H1 (cell line): ENCODE measurements around the gene LRRC74B. TPM values are rescaled to one million over a fixed set of nuclear protein-coding genes. Genes with fewer than 3 reads are reported as not detected.

ENCODE experiments used
- CTCF ChIA-PET: fragments of 300-600 bp; sonication (Branson Sonifier 250); formaldehyde crosslinking; loops from one replicate; lab custom pipeline; 2021; ENCODE audit not compliant: partially characterized antibody; lab: Charles Lee
- POLR2A ChIA-PET: fragments of 300-600 bp; sonication (Branson Sonifier 250); formaldehyde crosslinking; loops from one replicate; lab custom pipeline; 2021; ENCODE audit warnings: inconsistent platforms; ENCODE audit not compliant: partially characterized antibody; lab: Charles Lee
- DNase-seq, 2 experiments: peaks; one replicate each; pipeline versions ENCODE4 v3.0.0 to v3.0.0-alpha.2; 2010 to 2022; ENCODE audit warnings: low spot score in 2 of 2, low read depth in 1 of 2, mixed read lengths in 1 of 2
- FAIRE-seq: peaks from 2 replicates; lab custom pipeline; 2011; peaks lifted over from hg19 to GRCh38; lab: Jason Lieb, UNC
- H2AFZ ChIP-seq: 2 replicates; pipeline ENCODE4 v1.8.1; 2012; ENCODE audit warnings: low read length, inconsistent platforms
- H2AK5ac ChIP-seq: 2 replicates; pipeline ENCODE4 v1.6.1; 2013; ENCODE audit warnings: low read depth, low read length
- H2BK120ac ChIP-seq: replicated peaks from 2 replicates; pipeline ENCODE3; 2013; ENCODE audit warnings: low read depth, low read length, inconsistent platforms
- H2BK12ac ChIP-seq: 2 replicates; pipeline ENCODE4 v1.6.1; 2013; ENCODE audit warnings: low read depth, low read length
- H2BK15ac ChIP-seq: 2 replicates; pipeline ENCODE4 v1.6.1; 2013; ENCODE audit warnings: low read length
- H2BK20ac ChIP-seq: 2 replicates; pipeline ENCODE4 v1.6.1; 2013; ENCODE audit warnings: low read length
- H2BK5ac ChIP-seq: 2 replicates; pipeline ENCODE4 v1.6.1; 2013; ENCODE audit warnings: low read depth, low read length
- H3K14ac ChIP-seq: 2 replicates; pipeline ENCODE4 v1.6.1; 2013; ENCODE audit warnings: inconsistent platforms; ENCODE audit not compliant: insufficient read length
- H3K18ac ChIP-seq: 2 replicates; pipeline ENCODE4 v1.6.1; 2013; ENCODE audit warnings: low read length; ENCODE audit errors: extremely low read depth
- H3K23ac ChIP-seq: 2 replicates; pipeline ENCODE4 v1.6.1; 2013; ENCODE audit warnings: inconsistent platforms; ENCODE audit not compliant: insufficient read length
- H3K23me2 ChIP-seq: 2 replicates; pipeline ENCODE4 v1.6.1; 2013; ENCODE audit warnings: low read depth, low read length
- H3K27ac ChIP-seq: 2 replicates; pipeline ENCODE4 v1.6.1; 2011; ENCODE audit warnings: low read depth, low read length, inconsistent platforms
- H3K27me3 ChIP-seq, 4 experiments: replicated peaks in 1 of 4; 1 replicate in 1 of 4; 2 replicates in 3 of 4; pipeline versions ENCODE4 v1.6.1 to v1.8.1; 2011 to 2013; ENCODE audit warnings: low read length in 3 of 4, mild to moderate bottlenecking in 3 of 4, inconsistent platforms in 2 of 4, mixed read lengths in 2 of 4, moderate library complexity in 1 of 4; ENCODE audit not compliant: control insufficient read depth in 3 of 4, insufficient read depth in 3 of 4; ENCODE audit errors: extremely low read depth in 1 of 4
- H3K36me3 ChIP-seq, 4 experiments: 2 replicates each; pipeline versions ENCODE4 v1.6.1 to v1.8.1; 2011 to 2013; ENCODE audit warnings: mild to moderate bottlenecking in 4 of 4, low read length in 3 of 4, moderate library complexity in 2 of 4, control low read depth in 1 of 4, inconsistent platforms in 1 of 4; ENCODE audit not compliant: insufficient read depth in 4 of 4, control insufficient read depth in 2 of 4
- H3K4ac ChIP-seq: replicated peaks from 2 replicates; pipeline ENCODE3; 2013; ENCODE audit warnings: low read length, low read depth, mixed read lengths, inconsistent platforms; ENCODE audit not compliant: insufficient read length
- H3K4me1 ChIP-seq, 4 experiments: replicated peaks in 1 of 4; 1 replicate in 1 of 4; 2 replicates in 3 of 4; pipeline versions ENCODE4 v1.6.1 to v1.8.1; 2011 to 2013; ENCODE audit warnings: low read length in 3 of 4, inconsistent platforms in 2 of 4, mixed read lengths in 1 of 4; ENCODE audit not compliant: insufficient read depth in 4 of 4, control insufficient read depth in 3 of 4
- H3K4me2 ChIP-seq, 2 experiments: 2 replicates each; pipeline versions ENCODE4 v1.6.1 to v1.8.1; 2011 to 2013; ENCODE audit warnings: low read depth in 2 of 2, low read length in 2 of 2, control low read depth in 1 of 2, inconsistent platforms in 1 of 2, mild to moderate bottlenecking in 1 of 2; ENCODE audit not compliant: insufficient read depth in 1 of 2
- H3K4me3 ChIP-seq, 4 experiments: fragments of 200-600, 300-600 bp in 1 of 4; sonication (generic), shearing (Covaris generic), sonication (Bioruptor Twin) in 1 of 4; 2 replicates each; pipeline versions ENCODE4 v1.5.1 to v1.8.1; 2011 to 2016; ENCODE audit warnings: low read length in 4 of 4, low read depth in 3 of 4, control low read depth in 2 of 4, inconsistent platforms in 2 of 4, mild to moderate bottlenecking in 2 of 4, mixed read lengths in 1 of 4, moderate library complexity in 1 of 4; ENCODE audit not compliant: insufficient read depth in 2 of 4; ENCODE audit errors: extremely low read depth in 1 of 4
- H3K56ac ChIP-seq: replicated peaks from 2 replicates; pipeline ENCODE3; 2013; ENCODE audit warnings: low read depth, mild to moderate bottlenecking, mixed read lengths, low read length, inconsistent platforms; ENCODE audit not compliant: insufficient read length
- H3K79me1 ChIP-seq: 2 replicates; pipeline ENCODE4 v1.6.1; 2013; ENCODE audit warnings: low read depth, low read length, control low read depth
- H3K79me2 ChIP-seq, 2 experiments: 2 replicates each; pipeline versions ENCODE4 v1.6.1 to v1.8.1; 2012 to 2013; ENCODE audit warnings: low read length in 2 of 2, mild to moderate bottlenecking in 2 of 2, inconsistent platforms in 1 of 2; ENCODE audit not compliant: insufficient read depth in 2 of 2, control insufficient read depth in 1 of 2
- H3K9ac ChIP-seq, 4 experiments: replicated peaks in 1 of 4; 1 replicate in 1 of 4; 2 replicates in 3 of 4; pipeline versions ENCODE4 v1.6.1 to v1.8.1; 2011 to 2013; ENCODE audit warnings: low read depth in 3 of 4, low read length in 3 of 4, control low read depth in 2 of 4, mild to moderate bottlenecking in 2 of 4, moderate library complexity in 2 of 4, inconsistent platforms in 1 of 4; ENCODE audit errors: extremely low read depth in 1 of 4
- H3K9me3 ChIP-seq, 2 experiments: 2 replicates each; pipeline versions ENCODE4 v1.6.1 to v1.8.1; 2012 to 2013; ENCODE audit warnings: mild to moderate bottlenecking in 2 of 2, moderate library complexity in 2 of 2, control low read depth in 1 of 2, inconsistent platforms in 1 of 2, low read depth in 1 of 2, low read length in 1 of 2, mixed read lengths in 1 of 2; ENCODE audit not compliant: insufficient read depth in 2 of 2
- H4K20me1 ChIP-seq, 2 experiments: replicated peaks in 1 of 2; 2 replicates each; pipeline versions ENCODE3 to v1.8.1; 2011 to 2013; ENCODE audit warnings: inconsistent platforms in 2 of 2, low read length in 2 of 2, mild to moderate bottlenecking in 1 of 2; ENCODE audit not compliant: insufficient read depth in 2 of 2, control insufficient read depth in 1 of 2
- H4K5ac ChIP-seq: 2 replicates; pipeline ENCODE4 v1.6.1; 2013; ENCODE audit warnings: low read length, low read depth, mixed read lengths, inconsistent platforms; ENCODE audit not compliant: insufficient read length
- H4K8ac ChIP-seq: 2 replicates; pipeline ENCODE4 v1.8.0; 2013; ENCODE audit warnings: mild to moderate bottlenecking, moderate library complexity, low read length, inconsistent platforms; ENCODE audit not compliant: insufficient read depth; ENCODE audit errors: extremely low read depth
- H4K91ac ChIP-seq: replicated peaks from 2 replicates; pipeline ENCODE3; 2013; ENCODE audit warnings: low read length, mixed read lengths, inconsistent platforms; ENCODE audit not compliant: insufficient read length
- BRCA1 ChIP-seq: IDR thresholded peaks from 2 replicates; pipeline ENCODE4 v1.6.1; 2012; ENCODE audit warnings: low read depth, low read length, improper control_type of control experiment
- CHD1 ChIP-seq: IDR thresholded peaks from 2 replicates; pipeline ENCODE4 v1.6.1; 2012; ENCODE audit warnings: low read depth, low read length, improper control_type of control experiment
- GABPA ChIP-seq: IDR thresholded peaks from 2 replicates; pipeline ENCODE4 v1.6.1; 2011; ENCODE audit warnings: mild to moderate bottlenecking, low read length, moderate library complexity, borderline replicate concordance; ENCODE audit not compliant: insufficient read depth
- HDAC6 ChIP-seq: IDR thresholded peaks from one replicate; pipeline ENCODE4 v1.7.1; 2012; ENCODE audit warnings: low read depth, mild to moderate bottlenecking, inconsistent platforms, low read length, moderate library complexity
- JUN ChIP-seq: IDR thresholded peaks from 2 replicates; pipeline ENCODE4 v1.6.1; 2011; ENCODE audit warnings: low read depth, mild to moderate bottlenecking, improper control_type of control experiment, low read length
- KDM1A ChIP-seq: fragments of 200-600, 300-600 bp; sonication (generic); IDR thresholded peaks from 2 replicates; pipeline ENCODE4 v1.7.1; 2016; ENCODE audit warnings: mild to moderate bottlenecking, low read length, borderline replicate concordance
- KDM4A ChIP-seq: IDR thresholded peaks from one replicate; pipeline ENCODE4 v1.7.1; 2012; ENCODE audit warnings: low read depth, mild to moderate bottlenecking, moderate library complexity, low read length, inconsistent platforms; ENCODE audit not compliant: severe bottlenecking
- MAX ChIP-seq: IDR thresholded peaks from 2 replicates; pipeline ENCODE4 v1.6.1; 2012; ENCODE audit warnings: inconsistent platforms
- NANOG ChIP-seq: IDR thresholded peaks from 2 replicates; pipeline ENCODE4 v1.6.1; 2011; ENCODE audit warnings: low read length, low read depth, mild to moderate bottlenecking, inconsistent platforms; ENCODE audit not compliant: insufficient read depth, poor library complexity, severe bottlenecking
- SIX5 ChIP-seq: IDR thresholded peaks from 2 replicates; pipeline ENCODE4 v1.6.1; 2011; ENCODE audit warnings: mild to moderate bottlenecking, low read depth, low read length
- SP1 ChIP-seq: IDR thresholded peaks from 2 replicates; pipeline ENCODE4 v1.6.1; 2011; ENCODE audit warnings: low read depth, low read length
- TCF12 ChIP-seq: IDR thresholded peaks from 2 replicates; pipeline ENCODE4 v1.6.1; 2011; ENCODE audit warnings: low read depth, mild to moderate bottlenecking, low read length
- YY1 ChIP-seq: IDR thresholded peaks from 2 replicates; pipeline ENCODE4 v1.6.1; 2011; ENCODE audit warnings: low read depth, mild to moderate bottlenecking, low read length
- WGBS, 2 experiments: shearing (Covaris generic) in 1 of 2; methylation state at CpG; one replicate each; pipeline versions ENCODE4 v1.1.6 to v1.1.7; 2013 to 2015; ENCODE audit warnings: low lambda C conversion rate in 2 of 2, mixed read lengths in 2 of 2, inconsistent platforms in 1 of 2, low coverage in 1 of 2, missing lambda C conversion rate in 1 of 2; ENCODE audit not compliant: insufficient replicate concordance in 2 of 2, insufficient coverage in 1 of 2, insufficient read length in 1 of 2; ENCODE audit errors: extremely low coverage in 1 of 2, missing lambda C conversion rate in 1 of 2; 5-methylcytosine and 5-hydroxymethylcytosine counted together
- polyA plus RNA-seq, 7 experiments: library from polyadenylated mRNA; depleted of rRNA in 3 of 7; stranded (reverse) in 5 of 7; unstranded in 2 of 7; fragments of >200 nt in 5 of 7; fragments of 200-250 nt in 2 of 7; gene quantifications; 1 replicate in 5 of 7; 2 replicates in 1 of 7; 4 replicates in 1 of 7; pipeline versions ENCODE4 v1.2.1 to v1.2.3, GENCODE V29; 2011 to 2013; ENCODE audit warnings: missing spikeins in 2 of 7, mixed read lengths in 2 of 7
- total RNA-seq: library from RNA; stranded (reverse); fragmentation: NEBNext Ultra II Directional; extraction: Animal tissue kit (Norgen Biotek cat#: 25700); gene quantifications from 2 replicates; pipeline ENCODE4 v1.2.1, GENCODE V29; 2021

LRRC74B gene
- total and polyA plus RNA-seq, 2 of the 8 experiments (the other 6 are each of a cell fraction or from before 2014, with no cell fraction given), result not detected

DNA sequence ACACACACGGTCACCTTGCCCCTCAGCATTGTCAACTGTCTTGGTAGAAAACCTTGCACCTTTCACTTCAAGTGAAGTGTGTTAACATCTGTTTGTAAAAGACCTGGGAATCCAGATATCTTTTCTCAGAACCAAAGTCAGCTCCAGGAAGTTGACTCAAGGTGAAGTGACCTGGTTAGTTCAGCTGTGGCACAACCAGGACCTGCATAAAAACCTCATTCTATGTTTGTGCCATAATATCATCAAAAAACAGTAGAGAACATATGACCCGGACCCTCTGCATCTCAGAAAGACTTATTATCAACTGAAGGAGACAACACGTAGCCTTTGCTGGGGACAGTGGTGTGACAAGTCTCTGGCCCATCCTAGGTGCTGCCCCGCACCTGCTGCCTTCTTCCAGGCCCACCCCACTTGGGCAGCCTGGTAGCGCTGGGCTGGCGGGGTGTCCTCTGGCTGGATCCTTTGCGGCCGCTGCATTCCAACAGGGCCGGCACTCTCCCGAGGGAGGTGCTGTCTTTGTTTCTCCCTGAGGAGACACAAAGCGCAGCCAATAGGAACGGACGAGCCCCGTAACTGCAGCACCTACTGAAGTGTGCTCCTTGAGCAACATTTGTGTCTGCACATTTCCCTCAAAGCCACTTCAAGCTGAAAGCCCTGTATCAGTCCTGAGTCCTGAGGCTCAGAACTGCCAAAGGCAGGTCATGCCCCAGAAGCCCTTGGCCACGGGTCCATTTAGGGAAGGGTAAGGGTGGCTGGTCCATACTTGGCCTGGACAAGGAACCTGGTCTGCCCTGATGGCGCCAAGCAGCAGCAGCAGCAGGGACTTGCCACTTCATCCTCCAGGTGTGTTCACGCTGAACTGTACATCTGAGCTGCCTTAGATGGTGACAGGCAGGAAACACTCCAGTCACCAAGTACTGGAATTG, 25.2 kb downstream of the LRRC74B start:
- Histone ChIP-seq H3K79me1 (no peaks in the 10 kb centered on the region), H4K5ac (no peak overlapping the region), H3K4me1 (no peaks in the 10 kb centered on the region; a peak in 1 of 7 replicates), H3K9me3 (no peaks in the 10 kb centered on the region), H3K27me3 (no peaks in the 10 kb centered on the region), H2BK120ac (no peak overlapping the region), H3K56ac (no peak overlapping the region), H4K91ac (no peak overlapping the region), H2BK15ac (no peak overlapping the region), H3K23ac (no peak overlapping the region), H3K4me3 (no peak overlapping the region), H3K4ac (no peak overlapping the region), H2AK5ac (no peak overlapping the region), H3K79me2 (no peaks in the 10 kb centered on the region), H3K23me2 (no peaks in the 10 kb centered on the region), H4K8ac (no peak overlapping the region), H3K18ac (no peak overlapping the region), H3K14ac (no peak overlapping the region), H2AFZ (no peak overlapping the region), H4K20me1 (no peaks in the 10 kb centered on the region), H3K4me2 (no peak overlapping the region), H3K27ac (no peak overlapping the region), H2BK12ac (0 out of 2 replicates have a peak overlapping the region, but pooled peaks have one; percentile 17), H3K36me3 (no peaks in the 10 kb centered on the region), H3K9ac (no peak overlapping the region), H2BK5ac (no peak overlapping the region), H2BK20ac (no peak overlapping the region)
- FAIRE-seq, result no peak
- 92% methylated on average over 17 of the region's 17 CpGs; no CpG with 5 or more reads in 1 of the 2 experiments for WGBS, 2 experiments
- CTCF ChIA-PET, result interaction anchor here (0.5 to 1.0 kb wide), 3 partner anchors 8 to 19 kb away, joined by 3 to 5 read pairs (median 4); no protein-coding TSS in a partner anchor
- POLR2A ChIA-PET, result no interaction called here
- no peak for DNase-seq
- TF ChIP-seq SP1 (no peak), TCF12 (no peak), KDM1A (no peak), MAX (no peak), KDM4A (no peak), SIX5 (no peak), HDAC6 (no peak), NANOG (no peak), JUN (no peak), CHD1 (no peak), GABPA (no peak), YY1 (no peak), BRCA1 (no peak)
